Measurements from ENCODE around the gene ZMYND11. TPM values are rescaled to one million over a fixed set of nuclear protein-coding genes. Genes with fewer than 3 reads are reported as not detected.

Gene ZMYND11
- total and polyA plus RNA-seq, 9 of the 15 experiments (the other 6 are each of a cell fraction or from before 2014, with no cell fraction given): 2.7 to 13.8 (median 8.8) TPM

DNA sequence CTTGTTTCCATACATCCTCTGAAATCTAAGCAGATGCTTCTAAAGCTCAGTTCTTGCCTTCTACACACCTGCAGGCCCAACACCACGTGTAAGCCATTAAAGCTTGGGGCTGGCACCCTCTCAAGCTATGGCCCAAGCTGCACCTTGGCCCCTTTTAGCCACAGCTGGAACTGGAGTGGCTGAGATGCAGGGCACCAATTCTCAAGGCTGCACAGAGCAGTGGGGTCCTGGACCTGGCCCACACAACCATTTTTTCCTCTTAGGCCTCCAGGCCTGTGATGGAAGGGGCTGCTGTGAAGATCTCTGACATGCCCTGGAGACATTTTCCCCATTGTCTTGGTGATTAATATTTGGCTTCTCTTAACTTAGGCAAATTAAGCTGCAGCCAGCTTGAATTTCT, 38.8 kb upstream of the ZMYND11 start:
- no TSS peak for BruUV-seq (replicated peaks)
- in situ Hi-C loops (cut with MboI) (no loop called here), intact Hi-C loops (cut with micrococcal nuclease) (no loop called here)
- no peak for ATAC-seq
- no peak for DNase-seq (ENCODE audit: extremely low read depth in 1 of 4, low spot score in 3 of 4)
- POLR2A ChIA-PET: interaction anchor here (0.6 to 0.7 kb wide), 2 partner anchors 15 to 166 kb away, joined by 3 read pairs; no protein-coding TSS in a partner anchor
- no peak overlapping the region for H3K9ac ChIP-seq (ENCODE audit: insufficient read depth in 1 of 2, low read depth in 2 of 2, low read length in 2 of 2)
- H3K4me2 ChIP-seq (ENCODE audit: insufficient read depth, low read length): no peak overlapping the region
- no peaks in the 10 kb centered on the region for H3K9me3 ChIP-seq (replicated peaks; ENCODE audit: control insufficient read depth, insufficient read depth, low read depth, low read length)
- no peaks in the 10 kb centered on the region for H4K20me1 ChIP-seq (replicated peaks; ENCODE audit: control insufficient read depth, insufficient read depth, low read length)
- FAIRE-seq: no peak
- H3K79me2 ChIP-seq (ENCODE audit: control insufficient read depth, insufficient read depth, low read length): no peaks in the 10 kb centered on the region
- H3K4me1 ChIP-seq (replicated peaks in 1 of 2; ENCODE audit: control insufficient read depth in 2 of 2, insufficient read depth in 2 of 2, low read length in 2 of 2): no peaks in the 10 kb centered on the region
- no peaks in the 10 kb centered on the region for H3K36me3 ChIP-seq (ENCODE audit: control insufficient read depth, insufficient read depth, low read length)
- CTCF ChIA-PET (ENCODE audit: low intra/inter-chr PET ratio): no interaction called here
- 0% methylated on average over 1 of the region's 1 CpG for whole genome bisulfite sequencing (ENCODE audit: insufficient coverage, low coverage, missing lambda C conversion rate)
- no peaks in the 10 kb centered on the region for H3K9me1 ChIP-seq (ENCODE audit: control insufficient read depth, insufficient read depth, low read length)
- H3K27ac ChIP-seq (ENCODE audit: extremely low read depth, low read depth, low read length): no peak overlapping the region
- H3K27me3 ChIP-seq (ENCODE audit: control insufficient read depth in 2 of 2, insufficient read depth in 2 of 2, low read length in 2 of 2): no peaks in the 10 kb centered on the region
- H3K4me3 ChIP-seq: no peak overlapping the region
- TF ChIP-seq ZNF263 (CRISPR knock-in tag; IDR thresholded peaks at IDR 0.05; ENCODE audit: borderline replicate concordance): no peak
- TF ChIP-seq BHLHE40 (IDR thresholded peaks at IDR 0.05; ENCODE audit: low read length): no peak
- TF ChIP-seq ZFP36 (IDR thresholded peaks at IDR 0.05; ENCODE audit: low read depth, low read length, partially characterized antibody): peak; percentile 65
- TF ChIP-seq, protein P1, sequence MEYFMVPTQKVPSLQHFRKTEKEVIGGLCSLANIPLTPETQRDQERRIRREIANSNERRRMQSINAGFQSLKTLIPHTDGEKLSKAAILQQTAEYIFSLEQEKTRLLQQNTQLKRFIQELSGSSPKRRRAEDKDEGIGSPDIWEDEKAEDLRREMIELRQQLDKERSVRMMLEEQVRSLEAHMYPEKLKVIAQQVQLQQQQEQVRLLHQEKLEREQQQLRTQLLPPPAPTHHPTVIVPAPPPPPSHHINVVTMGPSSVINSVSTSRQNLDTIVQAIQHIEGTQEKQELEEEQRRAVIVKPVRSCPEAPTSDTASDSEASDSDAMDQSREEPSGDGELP (CRISPR knock-in tag; IDR thresholded peaks at IDR 0.05; ENCODE audit: borderline replicate concordance): no peak
- H2AFZ ChIP-seq (ENCODE audit: low read depth, low read length): no peak overlapping the region

DNA sequence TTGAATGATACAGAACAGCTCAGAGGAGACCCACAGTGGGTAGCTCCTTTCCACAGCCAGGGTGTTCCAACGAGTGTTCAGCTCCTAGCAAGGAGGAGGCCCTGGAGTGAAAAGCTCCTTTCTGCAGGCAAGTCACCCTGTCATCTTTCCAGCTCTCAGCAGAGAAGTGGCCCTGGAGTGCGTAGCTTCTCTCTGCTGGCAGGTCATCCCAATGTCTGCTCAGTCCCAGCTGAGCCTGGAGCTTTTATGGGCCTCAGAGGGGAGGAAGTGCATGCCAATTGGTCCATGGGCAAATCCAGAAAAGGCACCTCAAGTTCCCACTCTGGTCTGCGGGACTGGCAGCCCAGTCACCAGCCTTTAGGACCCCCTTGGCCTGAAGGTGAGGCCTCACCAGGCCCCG, 30.8 kb upstream of the ZMYND11 start:
- WGBS (ENCODE audit: insufficient coverage, low coverage, missing lambda C conversion rate): 0% methylated on average over 2 of the region's 4 CpGs
- no peak overlapping the region for H3K4me2 ChIP-seq (ENCODE audit: insufficient read depth, low read length)
- ChIA-PET CTCF (ENCODE audit: low intra/inter-chr PET ratio) (no interaction called here), POLR2A (no interaction called here)
- peaks cover 2 to 8% of the 10 kb centered on the region in 2 experiments; a peak in 3 of 5 replicates for H3K27me3 ChIP-seq (ENCODE audit: control insufficient read depth in 2 of 2, insufficient read depth in 2 of 2, low read length in 2 of 2)
- no peak overlapping the region for H2AFZ ChIP-seq (ENCODE audit: low read depth, low read length)
- BruUV-seq (replicated peaks): no TSS peak
- peaks cover 0 to 4% of the 10 kb centered on the region in 2 experiments; a peak in 1 of 5 replicates for H3K4me1 ChIP-seq (replicated peaks in 1 of 2; ENCODE audit: control insufficient read depth in 2 of 2, insufficient read depth in 2 of 2, low read length in 2 of 2)
- no peak overlapping the region for H3K4me3 ChIP-seq
- no peaks in the 10 kb centered on the region for H3K9me1 ChIP-seq (ENCODE audit: control insufficient read depth, insufficient read depth, low read length)
- no peaks in the 10 kb centered on the region for H4K20me1 ChIP-seq (replicated peaks; ENCODE audit: control insufficient read depth, insufficient read depth, low read length)
- FAIRE-seq (no peak), DNase-seq (ENCODE audit: extremely low read depth in 1 of 4, low spot score in 3 of 4) (no peak), ATAC-seq (no peak)
- no peaks in the 10 kb centered on the region for H3K79me2 ChIP-seq (ENCODE audit: control insufficient read depth, insufficient read depth, low read length)
- in situ Hi-C loops (cut with MboI) (no loop called here), intact Hi-C loops (cut with micrococcal nuclease) (no loop called here)
- no peaks in the 10 kb centered on the region for H3K9me3 ChIP-seq (replicated peaks; ENCODE audit: control insufficient read depth, insufficient read depth, low read depth, low read length)
- H3K27ac ChIP-seq (ENCODE audit: extremely low read depth, low read depth, low read length): no peak overlapping the region
- H3K36me3 ChIP-seq (ENCODE audit: control insufficient read depth, insufficient read depth, low read length): no peaks in the 10 kb centered on the region
- no peak overlapping the region for H3K9ac ChIP-seq (ENCODE audit: insufficient read depth in 1 of 2, low read depth in 2 of 2, low read length in 2 of 2)
- TF ChIP-seq, protein P2, sequence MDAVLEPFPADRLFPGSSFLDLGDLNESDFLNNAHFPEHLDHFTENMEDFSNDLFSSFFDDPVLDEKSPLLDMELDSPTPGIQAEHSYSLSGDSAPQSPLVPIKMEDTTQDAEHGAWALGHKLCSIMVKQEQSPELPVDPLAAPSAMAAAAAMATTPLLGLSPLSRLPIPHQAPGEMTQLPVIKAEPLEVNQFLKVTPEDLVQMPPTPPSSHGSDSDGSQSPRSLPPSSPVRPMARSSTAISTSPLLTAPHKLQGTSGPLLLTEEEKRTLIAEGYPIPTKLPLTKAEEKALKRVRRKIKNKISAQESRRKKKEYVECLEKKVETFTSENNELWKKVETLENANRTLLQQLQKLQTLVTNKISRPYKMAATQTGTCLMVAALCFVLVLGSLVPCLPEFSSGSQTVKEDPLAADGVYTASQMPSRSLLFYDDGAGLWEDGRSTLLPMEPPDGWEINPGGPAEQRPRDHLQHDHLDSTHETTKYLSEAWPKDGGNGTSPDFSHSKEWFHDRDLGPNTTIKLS (IDR thresholded peaks at IDR 0.05; ENCODE audit: borderline replicate concordance, low read depth): no peak

Data from K562 (cell line).